Measurements from ENCODE around the gene EBF3.

- TF ChIP-seq ZNF274 (IDR thresholded peaks at IDR 0.05; ENCODE audit: low read depth, low read length) (no peak), YY1 (IDR thresholded peaks at IDR 0.05; ENCODE audit: insufficient read depth, insufficient read length) (no peak), SUZ12 (IDR thresholded peaks at IDR 0.05; ENCODE audit: extremely low read depth, insufficient read depth, insufficient read length) (no peak)
These were observed 123.0 kb downstream of the EBF3 start for GRCh38 chr10:129841071-129841470.
